Progenitor cell of endocrine pancreas (in vitro differentiated cells): ENCODE measurements around the gene ASB7. TPM values are rescaled to one million over a fixed set of nuclear protein-coding genes. Genes with fewer than 3 reads are reported as not detected.

Experiments used
- DNase-seq: peaks from one replicate; pipeline ENCODE4 v3.0.0; 2021; ENCODE audit warnings: low spot score; ENCODE audit not compliant: unreplicated experiment
- H3K27ac Mint-ChIP-seq: 2 replicates; pipeline ENCODE4 v1.8.0; 2021; ENCODE audit warnings: mild to moderate bottlenecking, moderate library complexity, mixed read lengths
- H3K27me3 Mint-ChIP-seq: 2 replicates; pipeline ENCODE4 v1.8.0; 2021; ENCODE audit warnings: mixed read lengths
- H3K36me3 Mint-ChIP-seq: 2 replicates; pipeline ENCODE4 v1.8.0; 2022; ENCODE audit warnings: mixed read lengths; ENCODE audit not compliant: insufficient read depth
- H3K4me1 Mint-ChIP-seq: 2 replicates; pipeline ENCODE4 v1.8.0; 2021; ENCODE audit warnings: low read depth, mixed read lengths
- H3K4me3 Mint-ChIP-seq: 2 replicates; pipeline ENCODE4 v1.8.0; 2021; ENCODE audit warnings: low read depth, mild to moderate bottlenecking, moderate library complexity, mixed read lengths
- H3K9me3 Mint-ChIP-seq: 2 replicates; pipeline ENCODE4 v1.8.0; 2021; ENCODE audit warnings: low read depth, mixed read lengths
- total RNA-seq: library from RNA; stranded (reverse); gene quantifications from 2 replicates; pipeline ENCODE4 v1.2.1, GENCODE V29; 2021
- TF ChIP-seq, protein P1 (sequence below): fragments of 200-600 bp; sonication (generic); IDR thresholded peaks from one replicate; pipeline ENCODE4 v1.5.0; 2021; ENCODE audit warnings: antibody characterized with exemption, mild to moderate bottlenecking; ENCODE audit not compliant: unreplicated experiment

ASB7 gene
- total RNA-seq, 1 donor from 2014 or later: 18.9 TPM

GRCh38 chr15:100695048-100695447 is 92.7 kb downstream of the ASB7 start:
- TF ChIP-seq, protein P1, sequence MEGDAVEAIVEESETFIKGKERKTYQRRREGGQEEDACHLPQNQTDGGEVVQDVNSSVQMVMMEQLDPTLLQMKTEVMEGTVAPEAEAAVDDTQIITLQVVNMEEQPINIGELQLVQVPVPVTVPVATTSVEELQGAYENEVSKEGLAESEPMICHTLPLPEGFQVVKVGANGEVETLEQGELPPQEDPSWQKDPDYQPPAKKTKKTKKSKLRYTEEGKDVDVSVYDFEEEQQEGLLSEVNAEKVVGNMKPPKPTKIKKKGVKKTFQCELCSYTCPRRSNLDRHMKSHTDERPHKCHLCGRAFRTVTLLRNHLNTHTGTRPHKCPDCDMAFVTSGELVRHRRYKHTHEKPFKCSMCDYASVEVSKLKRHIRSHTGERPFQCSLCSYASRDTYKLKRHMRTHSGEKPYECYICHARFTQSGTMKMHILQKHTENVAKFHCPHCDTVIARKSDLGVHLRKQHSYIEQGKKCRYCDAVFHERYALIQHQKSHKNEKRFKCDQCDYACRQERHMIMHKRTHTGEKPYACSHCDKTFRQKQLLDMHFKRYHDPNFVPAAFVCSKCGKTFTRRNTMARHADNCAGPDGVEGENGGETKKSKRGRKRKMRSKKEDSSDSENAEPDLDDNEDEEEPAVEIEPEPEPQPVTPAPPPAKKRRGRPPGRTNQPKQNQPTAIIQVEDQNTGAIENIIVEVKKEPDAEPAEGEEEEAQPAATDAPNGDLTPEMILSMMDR: no peak
- Mint-ChIP-seq H3K27me3 (peaks cover 21% of the 10 kb centered on the region), H3K36me3 (no peaks in the 10 kb centered on the region), H3K4me3 (no peak overlapping the region), H3K9me3 (peaks cover 11% of the 10 kb centered on the region), H3K4me1 (no peaks in the 10 kb centered on the region), H3K27ac (no peak overlapping the region)
- no peak for DNase-seq

DNA sequence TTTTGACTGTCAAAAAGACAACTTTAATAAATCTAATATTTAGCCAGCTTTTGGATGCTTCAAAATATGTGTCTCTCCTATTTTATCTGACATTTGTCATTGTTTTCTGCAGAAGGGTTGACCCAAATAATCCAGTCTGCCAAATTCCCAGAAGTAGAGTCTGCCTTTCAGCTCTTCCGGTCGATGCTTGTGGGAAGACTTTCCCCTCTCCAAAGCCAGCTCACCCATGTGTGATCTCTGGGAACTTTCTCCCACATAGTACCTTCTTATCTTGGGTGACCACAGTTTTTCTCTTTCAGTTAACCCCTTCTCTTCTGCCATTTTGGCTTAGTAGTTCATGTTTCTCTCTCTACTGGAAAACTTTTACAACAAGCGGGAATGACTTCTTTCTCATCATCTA is 94.1 kb downstream of the ASB7 start:
- H3K9me3 Mint-ChIP-seq: peaks cover 11% of the 10 kb centered on the region
- H3K4me1 Mint-ChIP-seq: no peaks in the 10 kb centered on the region
- no peak for DNase-seq
- no peak overlapping the region for H3K4me3 Mint-ChIP-seq
- no peaks in the 10 kb centered on the region for H3K36me3 Mint-ChIP-seq
- no peak overlapping the region for H3K27ac Mint-ChIP-seq
- TF ChIP-seq, protein P1: no peak
- peaks cover 18% of the 10 kb centered on the region for H3K27me3 Mint-ChIP-seq

Other genes with a start within 250 kb of the ASB7 start
- 0.38 TPM in 1 of 2 replicates, not detected in the other for gene CERS3, start 73.6 kb upstream of the ASB7 start, total RNA-seq
- gene LINS1, start 405 bp upstream of the ASB7 start, total RNA-seq: 17.7 and 19.8 TPM in 2 replicates